HEK293 (cell line): Measurements from ENCODE around the gene MXRA8.

Experiments used
- BCL11A ChIP-seq: fragments of 450-650 bp; formaldehyde crosslinking; IDR thresholded peaks from 2 replicates; pipeline ENCODE4 v1.5.1; 2016; ENCODE audit warnings: low read depth, missing biosample characterization, missing genetic modification characterization
- HOXC10 ChIP-seq: sonication (generic); formaldehyde crosslinking; IDR thresholded peaks from 2 replicates; pipeline ENCODE4 v1.8.1; 2023; ENCODE audit warnings: mild to moderate bottlenecking, missing genetic modification reagents
- KLF17 ChIP-seq: fragments of 450-650 bp; formaldehyde crosslinking; IDR thresholded peaks from 2 replicates; pipeline ENCODE4 v1.5.1; 2016; ENCODE audit warnings: missing biosample characterization, missing genetic modification characterization
- MYNN ChIP-seq: fragments of 450-650 bp; formaldehyde crosslinking; IDR thresholded peaks from 2 replicates; pipeline ENCODE4 v1.5.1; 2016; ENCODE audit warnings: missing biosample characterization, missing genetic modification characterization, borderline replicate concordance
- OSR2 ChIP-seq: fragments of 450-650 bp; formaldehyde crosslinking; IDR thresholded peaks from 2 replicates; pipeline ENCODE4 v1.5.1; 2016; ENCODE audit warnings: missing biosample characterization, missing genetic modification characterization
- OVOL3 ChIP-seq: fragments of 450-650 bp; formaldehyde crosslinking; IDR thresholded peaks from 2 replicates; pipeline ENCODE4 v1.5.1; 2016; ENCODE audit warnings: missing biosample characterization, missing genetic modification characterization
- PRDM2 ChIP-seq: fragments of 450-650 bp; formaldehyde crosslinking; IDR thresholded peaks from 2 replicates; pipeline ENCODE4 v1.5.1; 2016; ENCODE audit warnings: missing biosample characterization, missing genetic modification characterization, borderline replicate concordance
- RBAK ChIP-seq: fragments of 450-650 bp; formaldehyde crosslinking; IDR thresholded peaks from 2 replicates; pipeline ENCODE4 v1.5.1; 2016; ENCODE audit warnings: missing biosample characterization, missing genetic modification characterization
- SALL2 ChIP-seq: fragments of 450-650 bp; formaldehyde crosslinking; IDR thresholded peaks from 2 replicates; pipeline ENCODE4 v1.5.0; 2017; ENCODE audit warnings: missing biosample characterization, mild to moderate bottlenecking, missing genetic modification characterization, borderline replicate concordance
- ZBTB8A ChIP-seq: fragments of 450-650 bp; formaldehyde crosslinking; IDR thresholded peaks from 2 replicates; pipeline ENCODE4 v1.5.1; 2016; ENCODE audit warnings: missing biosample characterization, missing genetic modification characterization
- ZEB2 ChIP-seq: fragments of 450-650 bp; formaldehyde crosslinking; IDR thresholded peaks from 2 replicates; pipeline ENCODE4 v1.5.1; 2016; ENCODE audit warnings: missing biosample characterization, missing genetic modification characterization
- ZNF121 ChIP-seq: fragments of 450-650 bp; formaldehyde crosslinking; IDR thresholded peaks from 2 replicates; pipeline ENCODE4 v1.5.1; 2016; ENCODE audit warnings: missing biosample characterization, missing genetic modification characterization
- ZNF19 ChIP-seq: fragments of 450-650 bp; formaldehyde crosslinking; IDR thresholded peaks from 2 replicates; pipeline ENCODE4; 2016; ENCODE audit warnings: missing biosample characterization, missing genetic modification characterization, low read depth
- ZNF248 ChIP-seq: fragments of 450-650 bp; formaldehyde crosslinking; IDR thresholded peaks from 2 replicates; pipeline ENCODE4 v1.5.1; 2017; ENCODE audit warnings: missing biosample characterization, missing genetic modification characterization
- ZNF266 ChIP-seq: fragments of 450-650 bp; formaldehyde crosslinking; IDR thresholded peaks from 2 replicates; pipeline ENCODE4 v1.5.1; 2016; ENCODE audit warnings: missing biosample characterization, missing genetic modification characterization, low read depth
- ZNF354C ChIP-seq: fragments of 450-650 bp; formaldehyde crosslinking; IDR thresholded peaks from 2 replicates; pipeline ENCODE4 v1.5.1; 2016; ENCODE audit warnings: missing biosample characterization, missing genetic modification characterization, low read depth, borderline replicate concordance
- ZNF501 ChIP-seq: fragments of 450-650 bp; formaldehyde crosslinking; IDR thresholded peaks from 2 replicates; pipeline ENCODE4 v1.5.1; 2016; ENCODE audit warnings: missing biosample characterization, missing genetic modification characterization
- ZNF561 ChIP-seq: fragments of 450-650 bp; IDR thresholded peaks from 2 replicates; pipeline ENCODE4 v1.5.1; 2018; ENCODE audit warnings: missing biosample characterization, missing genetic modification characterization, borderline replicate concordance
- ZNF654 ChIP-seq: fragments of 450-650 bp; formaldehyde crosslinking; IDR thresholded peaks from 2 replicates; pipeline ENCODE4 v1.5.1; 2016; ENCODE audit warnings: low read depth, missing biosample characterization, missing genetic modification characterization
- ZNF664 ChIP-seq: fragments of 450-650 bp; formaldehyde crosslinking; IDR thresholded peaks from 2 replicates; pipeline ENCODE4 v1.5.1; 2016; ENCODE audit warnings: missing biosample characterization, missing genetic modification characterization
- ZNF692 ChIP-seq: fragments of 450-650 bp; formaldehyde crosslinking; IDR thresholded peaks from 2 replicates; pipeline ENCODE4 v1.5.1; 2016; ENCODE audit warnings: missing biosample characterization, missing genetic modification characterization
- ZNF704 ChIP-seq: fragments of 450-650 bp; formaldehyde crosslinking; IDR thresholded peaks from 2 replicates; pipeline ENCODE4 v1.5.1; 2016; ENCODE audit warnings: missing biosample characterization, missing genetic modification characterization
- ZNF837 ChIP-seq: fragments of 450-650 bp; formaldehyde crosslinking; IDR thresholded peaks from 2 replicates; pipeline ENCODE4 v1.5.1; 2016; ENCODE audit warnings: missing biosample characterization, missing genetic modification characterization
- ZXDB ChIP-seq: fragments of 450-650 bp; formaldehyde crosslinking; IDR thresholded peaks from 2 replicates; pipeline ENCODE4 v1.5.1; 2016; ENCODE audit warnings: missing biosample characterization, missing genetic modification characterization
- TF ChIP-seq, protein P1 (sequence below): fragments of 450-650 bp; formaldehyde crosslinking; IDR thresholded peaks from 2 replicates; pipeline ENCODE4 v1.5.1; 2016; ENCODE audit warnings: missing biosample characterization, missing genetic modification characterization
- TF ChIP-seq, protein P2 (sequence below): fragments of 450-650 bp; formaldehyde crosslinking; IDR thresholded peaks from 2 replicates; pipeline ENCODE4 v1.5.1; 2016; ENCODE audit warnings: missing biosample characterization, missing genetic modification characterization

Gene MXRA8

DNA sequence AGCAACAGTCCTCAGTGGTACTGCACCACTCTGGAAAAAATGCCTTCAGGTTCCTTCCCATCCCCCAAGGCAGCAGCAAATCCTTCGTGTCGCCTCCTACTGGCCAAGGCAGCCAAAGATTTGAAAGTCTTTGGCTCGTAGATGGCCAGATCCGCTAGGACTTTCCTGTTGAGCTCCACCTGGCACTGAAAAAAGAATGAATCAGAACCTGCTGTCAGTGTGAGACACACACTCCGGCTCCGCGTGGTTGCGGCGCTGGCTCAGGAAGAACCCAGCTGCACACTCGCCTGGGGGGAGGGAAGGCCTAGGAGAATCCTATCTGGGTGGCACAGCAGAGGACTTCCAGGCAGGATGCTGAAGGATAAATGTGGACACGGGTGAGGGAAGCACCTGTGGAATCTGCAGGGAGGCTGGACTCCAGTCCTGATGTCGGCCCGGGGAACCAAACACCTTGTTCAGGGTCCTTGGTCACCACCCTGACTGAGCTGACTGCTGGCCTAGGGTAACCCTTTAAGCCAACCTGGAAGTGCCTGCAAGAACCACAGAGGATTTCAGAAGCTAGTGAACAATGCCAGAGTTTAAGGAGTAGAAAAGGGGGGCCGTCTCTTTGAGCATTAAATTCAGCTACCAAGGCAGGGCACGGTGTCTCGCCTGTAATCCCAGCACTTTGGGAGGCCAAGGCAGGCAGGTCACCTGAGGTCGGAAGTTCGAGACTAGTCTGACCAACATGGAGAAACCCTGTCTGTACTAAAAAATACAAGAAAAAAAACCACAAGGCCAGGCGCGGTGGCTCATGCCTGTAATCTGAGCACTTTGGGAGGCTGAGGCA lies 43.9 kb upstream of the MXRA8 start (continued):
- TF ChIP-seq KLF17 (no peak), ZNF837 (tag by site-specific recombination) (no peak), ZNF704 (tag by site-specific recombination) (no peak), ZNF354C (no peak), ZEB2 (tag by site-specific recombination) (peak; percentile 37; the same call in 1 of the 2 replicates), HOXC10 (CRISPR knock-in tag) (no peak), ZNF266 (tag by site-specific recombination) (no peak), RBAK (tag by site-specific recombination) (no peak), OVOL3 (tag by site-specific recombination) (no peak), ZNF654 (tag by site-specific recombination) (no peak), ZNF561 (tag by site-specific recombination) (no peak), ZBTB8A (tag by site-specific recombination) (no peak), BCL11A (tag by site-specific recombination) (no peak), SALL2 (tag by site-specific recombination) (no peak), MYNN (tag by site-specific recombination) (no peak), ZXDB (0 out of 2 replicates have a peak, but pooled peaks have one; percentile 25), OSR2 (tag by site-specific recombination) (no peak), ZNF664 (no peak), ZNF121 (tag by site-specific recombination) (no peak), ZNF19 (tag by site-specific recombination) (no peak), PRDM2 (tag by site-specific recombination) (no peak), ZNF501 (tag by site-specific recombination) (no peak; the same call in 1 of the 2 replicates), ZNF692 (tag by site-specific recombination) (no peak), ZNF248 (no peak)
- TF ChIP-seq, protein P1, sequence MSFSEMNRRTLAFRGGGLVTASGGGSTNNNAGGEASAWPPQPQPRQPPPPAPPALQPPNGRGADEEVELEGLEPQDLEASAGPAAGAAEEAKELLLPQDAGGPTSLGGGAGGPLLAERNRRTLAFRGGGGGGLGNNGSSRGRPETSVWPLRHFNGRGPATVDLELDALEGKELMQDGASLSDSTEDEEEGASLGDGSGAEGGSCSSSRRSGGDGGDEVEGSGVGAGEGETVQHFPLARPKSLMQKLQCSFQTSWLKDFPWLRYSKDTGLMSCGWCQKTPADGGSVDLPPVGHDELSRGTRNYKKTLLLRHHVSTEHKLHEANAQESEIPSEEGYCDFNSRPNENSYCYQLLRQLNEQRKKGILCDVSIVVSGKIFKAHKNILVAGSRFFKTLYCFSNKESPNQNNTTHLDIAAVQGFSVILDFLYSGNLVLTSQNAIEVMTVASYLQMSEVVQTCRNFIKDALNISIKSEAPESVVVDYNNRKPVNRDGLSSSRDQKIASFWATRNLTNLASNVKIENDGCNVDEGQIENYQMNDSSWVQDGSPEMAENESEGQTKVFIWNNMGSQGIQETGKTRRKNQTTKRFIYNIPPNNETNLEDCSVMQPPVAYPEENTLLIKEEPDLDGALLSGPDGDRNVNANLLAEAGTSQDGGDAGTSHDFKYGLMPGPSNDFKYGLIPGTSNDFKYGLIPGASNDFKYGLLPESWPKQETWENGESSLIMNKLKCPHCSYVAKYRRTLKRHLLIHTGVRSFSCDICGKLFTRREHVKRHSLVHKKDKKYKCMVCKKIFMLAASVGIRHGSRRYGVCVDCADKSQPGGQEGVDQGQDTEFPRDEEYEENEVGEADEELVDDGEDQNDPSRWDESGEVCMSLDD (tag by site-specific recombination): no peak
- TF ChIP-seq, protein P2, sequence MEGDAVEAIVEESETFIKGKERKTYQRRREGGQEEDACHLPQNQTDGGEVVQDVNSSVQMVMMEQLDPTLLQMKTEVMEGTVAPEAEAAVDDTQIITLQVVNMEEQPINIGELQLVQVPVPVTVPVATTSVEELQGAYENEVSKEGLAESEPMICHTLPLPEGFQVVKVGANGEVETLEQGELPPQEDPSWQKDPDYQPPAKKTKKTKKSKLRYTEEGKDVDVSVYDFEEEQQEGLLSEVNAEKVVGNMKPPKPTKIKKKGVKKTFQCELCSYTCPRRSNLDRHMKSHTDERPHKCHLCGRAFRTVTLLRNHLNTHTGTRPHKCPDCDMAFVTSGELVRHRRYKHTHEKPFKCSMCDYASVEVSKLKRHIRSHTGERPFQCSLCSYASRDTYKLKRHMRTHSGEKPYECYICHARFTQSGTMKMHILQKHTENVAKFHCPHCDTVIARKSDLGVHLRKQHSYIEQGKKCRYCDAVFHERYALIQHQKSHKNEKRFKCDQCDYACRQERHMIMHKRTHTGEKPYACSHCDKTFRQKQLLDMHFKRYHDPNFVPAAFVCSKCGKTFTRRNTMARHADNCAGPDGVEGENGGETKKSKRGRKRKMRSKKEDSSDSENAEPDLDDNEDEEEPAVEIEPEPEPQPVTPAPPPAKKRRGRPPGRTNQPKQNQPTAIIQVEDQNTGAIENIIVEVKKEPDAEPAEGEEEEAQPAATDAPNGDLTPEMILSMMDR (tag by site-specific recombination): peak; percentile 83
